GM23338 (cell line): ENCODE data around the gene CCNYL1. TPM values are rescaled to one million over a fixed set of nuclear protein-coding genes. Genes with fewer than 3 reads are reported as not detected.

Experiments
- ATAC-seq: fragments of 200-7000 bp; cut with Tn5 transposase; 3 replicates; pipeline ENCODE4 v1.9.1; 2020
- DNase-seq: peaks from one replicate; pipeline ENCODE4 v3.0.0-alpha.2; 2015; ENCODE audit warnings: low spot score
- H2AFZ ChIP-seq: fragments of 200-600 bp; sonication (generic); 2 replicates; pipeline ENCODE4 v1.8.0; 2016; ENCODE audit warnings: antibody characterized with exemption, mild to moderate bottlenecking, moderate library complexity
- H3F3A ChIP-seq: fragments of 200-600 bp; sonication (generic); replicated peaks from 2 replicates; pipeline ENCODE4 v1.8.0; 2017; ENCODE audit warnings: antibody characterized with exemption, mixed run types, low read depth
- H3K27ac ChIP-seq: fragments of 200-600 bp; sonication (generic); 2 replicates; pipeline ENCODE4 v1.6.1; 2016; ENCODE audit warnings: low read depth
- H3K27me3 ChIP-seq: fragments of 200-600 bp; sonication (generic); 2 replicates; pipeline ENCODE4 v1.8.0; 2016; ENCODE audit warnings: mild to moderate bottlenecking, mixed run types, moderate library complexity; ENCODE audit not compliant: insufficient read depth
- H3K36me3 ChIP-seq: fragments of 200-600 bp; sonication (generic); 2 replicates; pipeline ENCODE4 v1.8.0; 2016; ENCODE audit warnings: mild to moderate bottlenecking; ENCODE audit not compliant: insufficient read depth
- H3K4me1 ChIP-seq: fragments of 200-600 bp; sonication (generic); 2 replicates; pipeline ENCODE4 v1.8.0; 2016; ENCODE audit warnings: mild to moderate bottlenecking, moderate library complexity; ENCODE audit not compliant: insufficient read depth
- H3K4me2 ChIP-seq: fragments of 200-600 bp; sonication (generic); 2 replicates; pipeline ENCODE4 v1.7.1; 2017; ENCODE audit warnings: mixed run types
- H3K4me3 ChIP-seq: fragments of 200-600 bp; sonication (generic); 2 replicates; pipeline ENCODE4 v1.6.1; 2016; ENCODE audit warnings: mixed run types
- H3K79me2 ChIP-seq: fragments of 200-600 bp; sonication (generic); replicated peaks from 2 replicates; pipeline ENCODE4 v1.8.0; 2017; ENCODE audit warnings: mild to moderate bottlenecking; ENCODE audit not compliant: insufficient read depth
- H3K9me2 ChIP-seq: fragments of 200-600 bp; sonication (generic); 2 replicates; pipeline ENCODE4 v1.8.0; 2017; ENCODE audit not compliant: insufficient read depth
- H4K20me1 ChIP-seq: fragments of 200-600 bp; sonication (generic); replicated peaks from 2 replicates; pipeline ENCODE4 v1.8.0; 2017; ENCODE audit warnings: mild to moderate bottlenecking; ENCODE audit not compliant: insufficient read depth
- H3K27ac Mint-ChIP-seq: 2 replicates; pipeline ENCODE4 v1.8.0; 2020; ENCODE audit warnings: inconsistent platforms, mild to moderate bottlenecking, moderate library complexity, mixed read lengths
- H3K27me3 Mint-ChIP-seq: 3 replicates; pipeline ENCODE4 v1.8.0; 2022; ENCODE audit warnings: low read depth, mild to moderate bottlenecking, moderate library complexity, mixed read lengths, inconsistent platforms; ENCODE audit not compliant: insufficient read depth, poor library complexity
- H3K36me3 Mint-ChIP-seq: 3 replicates; pipeline ENCODE4 v1.8.0; 2021; ENCODE audit warnings: low read depth, mild to moderate bottlenecking, inconsistent platforms, moderate library complexity, mixed read lengths
- H3K4me1 Mint-ChIP-seq: 3 replicates; pipeline ENCODE4 v1.8.0; 2020; ENCODE audit warnings: mild to moderate bottlenecking, inconsistent platforms, mixed read lengths
- H3K4me3 Mint-ChIP-seq: 3 replicates; pipeline ENCODE4 v1.8.0; 2021; ENCODE audit warnings: moderate library complexity, mild to moderate bottlenecking, inconsistent platforms, mixed read lengths
- H3K9me3 Mint-ChIP-seq: 3 replicates; pipeline ENCODE4 v1.8.0; 2020; ENCODE audit warnings: moderate library complexity, mild to moderate bottlenecking, inconsistent platforms, mixed read lengths
- CTCF ChIP-seq, 2 experiments: fragments of 200-600 bp in 1 of 2; sonication (generic) in 1 of 2; conservative IDR thresholded peaks; 2 replicates each; pipeline versions ENCODE4 v1.5.1 to v1.6.1; 2016 to 2017; ENCODE audit warnings: antibody characterized with exemption in 2 of 2, low read depth in 2 of 2, mild to moderate bottlenecking in 2 of 2, moderate library complexity in 1 of 2
- ETS1 ChIP-seq: IDR thresholded peaks from 2 replicates; pipeline ENCODE4 v1.6.1; 2016; ENCODE audit warnings: antibody characterized with exemption
- EZH2 ChIP-seq: fragments of 200-600 bp; sonication (generic); IDR thresholded peaks from one replicate; pipeline ENCODE4 v1.8.0; 2017; ENCODE audit warnings: antibody characterized with exemption, mild to moderate bottlenecking, low read depth; ENCODE audit not compliant: unreplicated experiment
- EZH2phosphoT487 ChIP-seq: fragments of 200-600 bp; sonication (generic); IDR thresholded peaks from one replicate; pipeline ENCODE4 v1.8.1; 2018; ENCODE audit warnings: antibody characterized with exemption; ENCODE audit not compliant: unreplicated experiment
- POLR2AphosphoS5 ChIP-seq: IDR thresholded peaks from 2 replicates; pipeline ENCODE4 v1.6.1; 2016; ENCODE audit warnings: antibody characterized with exemption, low read depth
- STAT1 ChIP-seq: IDR thresholded peaks from one replicate; pipeline ENCODE4 v1.6.1; 2016; ENCODE audit warnings: antibody characterized with exemption; ENCODE audit not compliant: unreplicated experiment
- ZNF114 ChIP-seq: fragments of 250-450 bp; sonication (Bioruptor Pico); IDR thresholded peaks from 2 replicates; pipeline ENCODE4 v1.5.0; 2020; ENCODE audit warnings: mild to moderate bottlenecking, moderate library complexity
- ZNF462 ChIP-seq: fragments of 250-450 bp; sonication (Bioruptor Pico); IDR thresholded peaks from 2 replicates; pipeline ENCODE4 v1.5.0; 2020; ENCODE audit warnings: mild to moderate bottlenecking, moderate library complexity
- polyA plus RNA-seq: library from polyadenylated mRNA; unstranded; fragments of >200 nt; fragmentation: Nextera tagmentation; extraction: Ambion mirVana; gene quantifications from 2 replicates; pipeline ENCODE4 v1.2.1, GENCODE V29; 2016
- total RNA-seq: library from RNA; depleted of rRNA; stranded (reverse); fragments of >200 nt; shearing (Covaris generic); gene quantifications from 2 replicates; pipeline ENCODE4 v1.2.3, GENCODE V29; 2014

CCNYL1 gene
- total and polyA plus RNA-seq, 2 experiments from 2014 or later = 19.6 to 32.1 TPM

- Histone ChIP-seq H3K9me2 (no peaks in the 10 kb centered on the region), H3K27me3 (no peaks in the 10 kb centered on the region), H3K36me3 (no peaks in the 10 kb centered on the region), H3F3A (0 out of 2 replicates have a peak, but pooled peaks cover 4% of the 10 kb centered on the region), H3K79me2 (no peaks in the 10 kb centered on the region), H3K27ac (no peak overlapping the region), H3K4me2 (no peak overlapping the region), H3K4me3 (no peak overlapping the region), H3K4me1 (no peaks in the 10 kb centered on the region), H2AFZ (no peak overlapping the region), H4K20me1 (no peaks in the 10 kb centered on the region)
- Mint-ChIP-seq H3K4me1 (peaks cover 3% of the 10 kb centered on the region; the same call in 1 of the 3 replicates), H3K27me3 (peaks cover 1% of the 10 kb centered on the region), H3K4me3 (no peak overlapping the region), H3K36me3 (no peaks in the 10 kb centered on the region), H3K27ac (no peak overlapping the region), H3K9me3 (no peaks in the 10 kb centered on the region)
- TF ChIP-seq ZNF114 (CRISPR knock-in tag) (no peak), ZNF462 (no peak), POLR2AphosphoS5 (no peak), EZH2phosphoT487 (no peak), CTCF (conservative IDR thresholded peaks at IDR 0.05; ENCODE audit: low read depth in 2 of 2) (peak; percentile 89 to 91), EZH2 (no peak), STAT1 (no peak), ETS1 (no peak)
- DNase-seq = peak; percentile 82
- peak; percentile 93 for ATAC-seq
These were observed 19.0 kb upstream of the CCNYL1 start for GRCh38 chr2:207692206-207693065.
